Measurements from ENCODE around the gene CDH4.

GRCh38 chr20:61435823-61436220 lies 183.8 kb downstream of the CDH4 start:
- TF ChIP-seq CTCF (IDR thresholded peaks at IDR 0.05) (no peak), POLR2A (IDR thresholded peaks at IDR 0.05) (no peak)
